GM19395 (cell line): ENCODE results near the gene DISP2.

Source experiments
- ATAC-seq: cut with Tn5 transposase; IDR thresholded peaks from one replicate; pipeline ENCODE4 v1.9.1; 2021; ENCODE audit warnings: mild to moderate bottlenecking, moderate library complexity; ENCODE audit not compliant: unreplicated experiment

DISP2 gene

GRCh38 chr15:40328176-40328575 is 29.8 kb upstream of the DISP2 start:
- no peak for ATAC-seq

GRCh38 chr15:40328751-40329150 is 29.3 kb upstream of the DISP2 start:
- no peak for ATAC-seq

- no peak for ATAC-seq
These were observed 28.2 kb upstream of the DISP2 start for GRCh38 chr15:40329804-40330203.

- ATAC-seq = no peak
These were observed 27.6 kb upstream of the DISP2 start for GRCh38 chr15:40330368-40330836.

GRCh38 chr15:40331026-40331425 is 27.0 kb upstream of the DISP2 start:
- ATAC-seq = no peak

GRCh38 chr15:40331637-40332036 is 26.4 kb upstream of the DISP2 start:
- ATAC-seq = no peak

- ATAC-seq = no peak
These were observed 25.8 kb upstream of the DISP2 start for GRCh38 chr15:40332113-40332781.

- ATAC-seq = no peak
These were observed 24.0 kb upstream of the DISP2 start for GRCh38 chr15:40333922-40334492.

- no peak for ATAC-seq
These were observed 23.5 kb upstream of the DISP2 start for GRCh38 chr15:40334541-40334940.

- no peak for ATAC-seq
These were observed 22.9 kb upstream of the DISP2 start for GRCh38 chr15:40334941-40335795.

GRCh38 chr15:40335938-40336743 is 21.9 kb upstream of the DISP2 start:
- ATAC-seq = no peak

- ATAC-seq = no peak
These were observed 21.3 kb upstream of the DISP2 start for GRCh38 chr15:40336744-40337122.

GRCh38 chr15:40337597-40337996 is 20.4 kb upstream of the DISP2 start:
- ATAC-seq = no peak

- ATAC-seq = no peak
These were observed 19.9 kb upstream of the DISP2 start for GRCh38 chr15:40338041-40338657.

GRCh38 chr15:40338921-40339620 is 18.9 kb upstream of the DISP2 start:
- ATAC-seq = no peak

GRCh38 chr15:40339621-40339945 is 18.4 kb upstream of the DISP2 start:
- ATAC-seq = no peak

GRCh38 chr15:40340038-40340739 is 17.8 kb upstream of the DISP2 start:
- no peak for ATAC-seq

GRCh38 chr15:40340740-40341400 is 17.1 kb upstream of the DISP2 start, which contains the start of gene CCDC9B:
CCDC9B (minus strand) TSS chr15:40340939; CDS start chr15:40340819, 120 bp downstream.
- no peak for ATAC-seq
